SK-N-SH (cell line): ENCODE measurements around the gene BBS9. TPM values are rescaled to one million over a fixed set of nuclear protein-coding genes. Genes with fewer than 3 reads are reported as not detected.

Experiments used
- CTCF ChIA-PET: fragments of 300-600, 350-600 bp; formaldehyde crosslinking; extraction: SDS; loops from one replicate; lab custom pipeline; 2021; lab: Yijun Ruan, JAX
- POLR2A ChIA-PET: fragments of 350-600 bp; sonication (Branson Sonifier 250); formaldehyde crosslinking; extraction: SDS; loops from one replicate; lab custom pipeline; 2020; ENCODE audit warnings: antibody characterized with exemption, inconsistent platforms; lab: Yijun Ruan, JAX
- DNase-seq: peaks from one replicate; pipeline ENCODE4 v3.0.0; 2012
- H2AFZ ChIP-seq: fragments of 200-600 bp; sonication (generic); 2 replicates; pipeline ENCODE4 v1.8.1; 2016; ENCODE audit warnings: antibody characterized with exemption, mild to moderate bottlenecking, low read depth
- H3F3A ChIP-seq: fragments of 200-600 bp; sonication (generic); replicated peaks from 2 replicates; pipeline ENCODE3; 2016; ENCODE audit warnings: antibody characterized with exemption, mild to moderate bottlenecking; ENCODE audit not compliant: insufficient read depth
- H3K27ac ChIP-seq, 2 experiments: fragments of 200-500 bp in 1 of 2; fragments of 200-600 bp in 1 of 2; sonication (Bioruptor generic) in 1 of 2; sonication (generic), shearing (Covaris generic) in 1 of 2; 2 replicates each; pipeline versions ENCODE4 v1.5.1 to v1.6.1; 2014 to 2016; ENCODE audit warnings: low read depth in 2 of 2, inconsistent platforms in 1 of 2, low read length in 1 of 2, mild to moderate bottlenecking in 1 of 2, mixed read lengths in 1 of 2
- H3K27me3 ChIP-seq: fragments of 200-600 bp; sonication (generic), shearing (Covaris generic); 2 replicates; pipeline ENCODE4 v1.6.1; 2016; ENCODE audit warnings: mixed run types; ENCODE audit not compliant: insufficient read depth
- H3K36me3 ChIP-seq, 2 experiments: fragments of 200-500 bp in 1 of 2; fragments of 200-600 bp in 1 of 2; sonication (Bioruptor generic) in 1 of 2; sonication (generic) in 1 of 2; replicated peaks in 1 of 2; 2 replicates each; pipeline versions ENCODE3 to v1.5.1; 2014 to 2016; ENCODE audit warnings: low read length in 1 of 2, mild to moderate bottlenecking in 1 of 2; ENCODE audit not compliant: insufficient read depth in 2 of 2, control insufficient read depth in 1 of 2
- H3K4me1 ChIP-seq, 2 experiments: fragments of 200-500 bp in 1 of 2; fragments of 200-600 bp in 1 of 2; sonication (Bioruptor generic) in 1 of 2; sonication (generic), shearing (Covaris generic) in 1 of 2; 2 replicates each; pipeline versions ENCODE4 v1.5.1 to v1.6.1; 2014 to 2016; ENCODE audit warnings: low read depth in 1 of 2, low read length in 1 of 2, mixed run types in 1 of 2; ENCODE audit not compliant: insufficient read depth in 2 of 2, control insufficient read depth in 1 of 2
- H3K4me2 ChIP-seq: fragments of 200-600 bp; sonication (generic), shearing (Covaris generic); 2 replicates; pipeline ENCODE4 v1.6.1; 2017; ENCODE audit warnings: mixed run types
- H3K4me3 ChIP-seq, 2 experiments: fragments of 200-500 bp in 1 of 2; fragments of 200-600 bp in 1 of 2; sonication (Bioruptor generic) in 1 of 2; sonication (generic), shearing (Covaris generic) in 1 of 2; 2 replicates each; pipeline versions ENCODE4 v1.5.1 to v1.8.1; 2014 to 2016; ENCODE audit warnings: low read depth in 2 of 2, inconsistent platforms in 1 of 2, low read length in 1 of 2, mild to moderate bottlenecking in 1 of 2, mixed read lengths in 1 of 2, moderate library complexity in 1 of 2
- H3K79me2 ChIP-seq: fragments of 200-600 bp; sonication (generic); 2 replicates; pipeline ENCODE4 v1.8.1; 2017; ENCODE audit warnings: mild to moderate bottlenecking; ENCODE audit not compliant: insufficient read depth
- H3K9ac ChIP-seq: fragments of 200-600 bp; sonication (generic); 2 replicates; pipeline ENCODE4 v1.6.1; 2017; ENCODE audit warnings: mixed run types
- H3K9me2 ChIP-seq: fragments of 200-600 bp; sonication (generic); 2 replicates; pipeline ENCODE4 v1.6.1; 2017; ENCODE audit warnings: mixed run types
- H3K9me3 ChIP-seq: fragments of 200-600 bp; sonication (generic); 2 replicates; pipeline ENCODE4 v1.6.1; 2017; ENCODE audit warnings: mixed run types, mild to moderate bottlenecking, moderate library complexity
- H4K20me1 ChIP-seq: fragments of 200-600 bp; sonication (generic); 2 replicates; pipeline ENCODE4 v1.6.1; 2017; ENCODE audit warnings: mild to moderate bottlenecking, mixed run types; ENCODE audit not compliant: insufficient read depth
- EZH2phosphoT487 ChIP-seq: fragments of 200-600 bp; sonication (generic); IDR thresholded peaks from 2 replicates; pipeline ENCODE4 v1.6.1; 2017; ENCODE audit warnings: low read depth, mixed run types, mild to moderate bottlenecking, antibody characterized with exemption, moderate library complexity, borderline replicate concordance
- FOXJ3 ChIP-seq: sonication (generic); formaldehyde crosslinking; IDR thresholded peaks from 2 replicates; pipeline ENCODE4 v1.5.1; 2020; ENCODE audit warnings: mild to moderate bottlenecking, missing genetic modification reagents
- JUND ChIP-seq: IDR thresholded peaks from 2 replicates; pipeline ENCODE4 v1.4.0; 2012
- MEF2A ChIP-seq: IDR thresholded peaks from 2 replicates; pipeline ENCODE4 v1.4.0; 2012; ENCODE audit warnings: low read depth, borderline replicate concordance
- NRF1 ChIP-seq: IDR thresholded peaks from 2 replicates; pipeline ENCODE4 v1.6.1; 2012; ENCODE audit warnings: low read depth, mild to moderate bottlenecking, low read length
- POLR2AphosphoS5 ChIP-seq: IDR thresholded peaks from 2 replicates; pipeline ENCODE4 v1.6.1; 2012; ENCODE audit warnings: low read depth, low read length
- RAD21 ChIP-seq: IDR thresholded peaks from 2 replicates; pipeline ENCODE4 v1.6.1; 2012; ENCODE audit warnings: mild to moderate bottlenecking, low read length
- RCOR1 ChIP-seq: fragments of 150-350 bp; IDR thresholded peaks from 2 replicates; pipeline ENCODE4 v1.6.1; 2017; ENCODE audit warnings: antibody characterized with exemption, low read length
- RFX5 ChIP-seq: IDR thresholded peaks from 2 replicates; pipeline ENCODE4 v1.6.1; 2012; ENCODE audit warnings: mild to moderate bottlenecking, improper control_type of control experiment, low read length
- SIN3A ChIP-seq: IDR thresholded peaks from 2 replicates; pipeline ENCODE4 v1.6.1; 2012; ENCODE audit warnings: low read depth, mild to moderate bottlenecking, low read length, moderate library complexity, borderline replicate concordance
- SMC3 ChIP-seq: IDR thresholded peaks from 2 replicates; pipeline ENCODE4 v1.6.1; 2012; ENCODE audit warnings: low read depth, low read length, improper control_type of control experiment
- TCF12 ChIP-seq: IDR thresholded peaks from 2 replicates; pipeline ENCODE4 v1.4.0; 2012
- WGBS: methylation state at CpG from one replicate; pipeline ENCODE4 v1.1.6; 2017; ENCODE audit warnings: low lambda C conversion rate; 5-methylcytosine and 5-hydroxymethylcytosine counted together
- polyA plus RNA-seq, 3 experiments: library from polyadenylated mRNA; depleted of rRNA; stranded (reverse); fragments of >200 nt; gene quantifications; 2 replicates each; pipeline ENCODE4 v1.2.3, GENCODE V29; 2012
- TF ChIP-seq, protein P1 (sequence below): IDR thresholded peaks from 2 replicates; pipeline ENCODE4; 2012
- TF ChIP-seq, protein P2 (sequence below): fragments of 200-600 bp; sonication (generic); IDR thresholded peaks from 2 replicates; pipeline ENCODE4 v1.6.1; 2017; ENCODE audit warnings: antibody characterized with exemption, mild to moderate bottlenecking, moderate library complexity
- TF ChIP-seq, protein P3 (sequence below): fragments of 150-350 bp; IDR thresholded peaks from 2 replicates; pipeline ENCODE4 v1.6.1; 2016; ENCODE audit warnings: mild to moderate bottlenecking, low read depth, low read length

Gene BBS9
- polyA plus RNA-seq, 1 of the 3 experiments (the other 2 are of a cell fraction): 7.5 TPM

GRCh38 chr7:33109758-33110238, 19.6 kb upstream of the BBS9 start:
- Histone ChIP-seq H3K27ac (peak overlapping the region; percentile 40 to 44), H3F3A (no peaks in the 10 kb centered on the region), H2AFZ (peak overlapping the region; percentile 96), H3K4me3 (peak overlapping the region; percentile 85 to 95), H4K20me1 (peaks cover 28% of the 10 kb centered on the region), H3K9ac (peak overlapping the region; percentile 66), H3K4me2 (peak overlapping the region; percentile 93), H3K4me1 (peaks cover 5 to 15% of the 10 kb centered on the region in 2 experiments; a peak in 3 of 4 replicates), H3K79me2 (peaks cover 41% of the 10 kb centered on the region), H3K9me2 (no peaks in the 10 kb centered on the region), H3K9me3 (no peaks in the 10 kb centered on the region), H3K36me3 (no peaks in the 10 kb centered on the region), H3K27me3 (no peaks in the 10 kb centered on the region)
- TF ChIP-seq TCF12 (no peak), RAD21 (no peak), RFX5 (peak; percentile 46; the same call in 1 of the 2 replicates)
- TF ChIP-seq, protein P1, sequence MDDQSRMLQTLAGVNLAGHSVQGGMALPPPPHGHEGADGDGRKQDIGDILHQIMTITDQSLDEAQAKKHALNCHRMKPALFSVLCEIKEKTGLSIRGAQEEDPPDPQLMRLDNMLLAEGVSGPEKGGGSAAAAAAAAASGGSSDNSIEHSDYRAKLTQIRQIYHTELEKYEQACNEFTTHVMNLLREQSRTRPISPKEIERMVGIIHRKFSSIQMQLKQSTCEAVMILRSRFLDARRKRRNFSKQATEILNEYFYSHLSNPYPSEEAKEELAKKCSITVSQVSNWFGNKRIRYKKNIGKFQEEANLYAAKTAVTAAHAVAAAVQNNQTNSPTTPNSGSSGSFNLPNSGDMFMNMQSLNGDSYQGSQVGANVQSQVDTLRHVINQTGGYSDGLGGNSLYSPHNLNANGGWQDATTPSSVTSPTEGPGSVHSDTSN: peak; percentile 51; the same call in 1 of the 2 replicates
- TF ChIP-seq, protein P2, sequence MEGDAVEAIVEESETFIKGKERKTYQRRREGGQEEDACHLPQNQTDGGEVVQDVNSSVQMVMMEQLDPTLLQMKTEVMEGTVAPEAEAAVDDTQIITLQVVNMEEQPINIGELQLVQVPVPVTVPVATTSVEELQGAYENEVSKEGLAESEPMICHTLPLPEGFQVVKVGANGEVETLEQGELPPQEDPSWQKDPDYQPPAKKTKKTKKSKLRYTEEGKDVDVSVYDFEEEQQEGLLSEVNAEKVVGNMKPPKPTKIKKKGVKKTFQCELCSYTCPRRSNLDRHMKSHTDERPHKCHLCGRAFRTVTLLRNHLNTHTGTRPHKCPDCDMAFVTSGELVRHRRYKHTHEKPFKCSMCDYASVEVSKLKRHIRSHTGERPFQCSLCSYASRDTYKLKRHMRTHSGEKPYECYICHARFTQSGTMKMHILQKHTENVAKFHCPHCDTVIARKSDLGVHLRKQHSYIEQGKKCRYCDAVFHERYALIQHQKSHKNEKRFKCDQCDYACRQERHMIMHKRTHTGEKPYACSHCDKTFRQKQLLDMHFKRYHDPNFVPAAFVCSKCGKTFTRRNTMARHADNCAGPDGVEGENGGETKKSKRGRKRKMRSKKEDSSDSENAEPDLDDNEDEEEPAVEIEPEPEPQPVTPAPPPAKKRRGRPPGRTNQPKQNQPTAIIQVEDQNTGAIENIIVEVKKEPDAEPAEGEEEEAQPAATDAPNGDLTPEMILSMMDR: 0 out of 2 replicates have a peak, but pooled peaks have one; percentile 29
- 2% methylated on average over 11 of the region's 11 CpGs for WGBS
- DNase-seq: peak; percentile 53
- ChIA-PET POLR2A (interaction anchor here (0.6 to 2.2 kb wide), 3 partner anchors 19 to 348 kb away, joined by 3 to 8 read pairs (median 4); partner anchors contain the start of gene FKBP9), CTCF (interaction anchor here (0.6 to 5.2 kb wide), 29 partner anchors 8 to 619 kb away, joined by 3 to 95 read pairs (median 6); partner anchors contain the start of genes BBS9, LSM5 and NT5C3A)

- WGBS: 34% methylated on average over 3 of the region's 3 CpGs
- POLR2A ChIA-PET: no interaction called here
- Histone ChIP-seq H3K36me3 (no peaks in the 10 kb centered on the region), H2AFZ (no peak overlapping the region), H3K4me1 (peaks cover 5 to 15% of the 10 kb centered on the region in 2 experiments; a peak in 3 of 4 replicates), H3F3A (no peaks in the 10 kb centered on the region), H3K27ac (no peak overlapping the region), H3K27me3 (no peaks in the 10 kb centered on the region), H3K9me3 (no peaks in the 10 kb centered on the region), H3K9me2 (no peaks in the 10 kb centered on the region), H3K9ac (no peak overlapping the region), H3K79me2 (peaks cover 23% of the 10 kb centered on the region), H3K4me2 (no peak overlapping the region), H4K20me1 (peaks cover 15% of the 10 kb centered on the region), H3K4me3 (no peak overlapping the region)
- CTCF ChIA-PET: interaction anchor here (5.2 kb wide), 1 partner anchor 14 kb away, joined by 95 read pairs; the partner anchor contains the start of gene BBS9
- TF ChIP-seq RCOR1 (no peak), SIN3A (no peak), NRF1 (no peak), RFX5 (no peak), SMC3 (no peak), MEF2A (no peak), FOXJ3 (CRISPR knock-in tag) (no peak), EZH2phosphoT487 (no peak), POLR2AphosphoS5 (no peak), JUND (no peak)
- TF ChIP-seq, protein P3, sequence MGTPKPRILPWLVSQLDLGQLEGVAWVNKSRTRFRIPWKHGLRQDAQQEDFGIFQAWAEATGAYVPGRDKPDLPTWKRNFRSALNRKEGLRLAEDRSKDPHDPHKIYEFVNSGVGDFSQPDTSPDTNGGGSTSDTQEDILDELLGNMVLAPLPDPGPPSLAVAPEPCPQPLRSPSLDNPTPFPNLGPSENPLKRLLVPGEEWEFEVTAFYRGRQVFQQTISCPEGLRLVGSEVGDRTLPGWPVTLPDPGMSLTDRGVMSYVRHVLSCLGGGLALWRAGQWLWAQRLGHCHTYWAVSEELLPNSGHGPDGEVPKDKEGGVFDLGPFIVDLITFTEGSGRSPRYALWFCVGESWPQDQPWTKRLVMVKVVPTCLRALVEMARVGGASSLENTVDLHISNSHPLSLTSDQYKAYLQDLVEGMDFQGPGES: no peak
- TF ChIP-seq, protein P1: no peak
- no peak for DNase-seq
Measured at GRCh38 chr7:33111614-33112013, 17.8 kb upstream of the BBS9 start.
